Bone marrow (tissue), 2 donors: ENCODE measurements around the gene XYLT1.

Source experiments
- DNase-seq, 2 donors: peaks; one replicate each; lab custom pipeline; 2025; lab: John Stamatoyannopoulos, UW

Gene XYLT1

GRCh38 chr16:17228048-17228707 is 242.6 kb downstream of the XYLT1 start:
- no peak for DNase-seq

GRCh38 chr16:17227278-17227677 is 243.5 kb downstream of the XYLT1 start:
- DNase-seq: no peak

- no peak for DNase-seq
Measured at GRCh38 chr16:17225541-17225940, 245.2 kb downstream of the XYLT1 start.

- DNase-seq: peak in 1 of 2 donors; percentile 80
Measured at GRCh38 chr16:17224879-17225281, 245.9 kb downstream of the XYLT1 start.

- DNase-seq: no peak
Measured at GRCh38 chr16:17224350-17224749, 246.4 kb downstream of the XYLT1 start.

GRCh38 chr16:17223576-17223975 is 247.2 kb downstream of the XYLT1 start:
- no peak for DNase-seq

GRCh38 chr16:17222871-17223401 is 247.8 kb downstream of the XYLT1 start:
- DNase-seq: peak in 1 of 2 donors; percentile 76

GRCh38 chr16:17219991-17220390 is 250.8 kb downstream of the XYLT1 start:
- DNase-seq: no peak

- DNase-seq: no peak
Measured at GRCh38 chr16:17215936-17216335, 254.8 kb downstream of the XYLT1 start.

GRCh38 chr16:17215306-17215705 is 255.5 kb downstream of the XYLT1 start:
- DNase-seq: no peak

GRCh38 chr16:17213974-17214373 is 256.8 kb downstream of the XYLT1 start:
- no peak for DNase-seq

- DNase-seq: no peak
Measured at GRCh38 chr16:17213025-17213424, 257.7 kb downstream of the XYLT1 start.

- no peak for DNase-seq
Measured at GRCh38 chr16:17212606-17213005, 258.2 kb downstream of the XYLT1 start.

GRCh38 chr16:17211797-17212196 is 259.0 kb downstream of the XYLT1 start:
- DNase-seq: peak in 1 of 2 donors; percentile 38

GRCh38 chr16:17206712-17207111 is 264.0 kb downstream of the XYLT1 start:
- no peak for DNase-seq

GRCh38 chr16:17205279-17206211 is 265.2 kb downstream of the XYLT1 start:
- DNase-seq: no peak

GRCh38 chr16:17204644-17205043 is 266.1 kb downstream of the XYLT1 start:
- DNase-seq: peak in 1 of 2 donors; percentile 7

- DNase-seq: no peak
Measured at GRCh38 chr16:17204206-17204605, 266.6 kb downstream of the XYLT1 start.

- DNase-seq: no peak
Measured at GRCh38 chr16:17203424-17203823, 267.3 kb downstream of the XYLT1 start.

- DNase-seq: no peak
Measured at GRCh38 chr16:17199135-17199534, 271.6 kb downstream of the XYLT1 start.

- no peak for DNase-seq
Measured at GRCh38 chr16:17196526-17196925, 274.2 kb downstream of the XYLT1 start.

GRCh38 chr16:17194190-17194780 is 276.5 kb downstream of the XYLT1 start:
- DNase-seq: peak in 1 of 2 donors; percentile 6
